ENCODE measurements around the gene AKT2. TPM values are rescaled to one million over a fixed set of nuclear protein-coding genes. Genes with fewer than 3 reads are reported as not detected.

AKT2 gene
- polyA plus RNA-seq, 2 of the 4 experiments (the other 2 are of a cell fraction): 136 to 159 TPM

- no peak overlapping the region for H3K27ac ChIP-seq
- ChIA-PET CTCF (interaction anchor here (0.8 to 12.0 kb wide), 9 partner anchors 10 to 1248 kb away, joined by 3 to 142 read pairs (median 3); no protein-coding TSS in a partner anchor), POLR2A (no interaction called here)
- 77% methylated on average over 7 of the region's 7 CpGs for WGBS (ENCODE audit: missing lambda C conversion rate)
- H3K9me3 ChIP-seq: no peaks in the 10 kb centered on the region
- DNase-seq (ENCODE audit: low read depth in 1 of 2, low spot score in 1 of 2) (no peak), ATAC-seq (no peak; a peak in 1 of 6 replicates), FAIRE-seq (no peak)
- H3K4me3 ChIP-seq: no peak overlapping the region
- no peaks in the 10 kb centered on the region for H3K4me1 ChIP-seq
- TF ChIP-seq HOXB5 (CRISPR knock-in tag; IDR thresholded peaks at IDR 0.05) (no peak), CHD2 (IDR thresholded peaks at IDR 0.05; ENCODE audit: low read length, partially characterized antibody) (no peak), RAD21 (conservative IDR thresholded peaks at IDR 0.05 in 1 of 2, IDR thresholded peaks at IDR 0.05 in 1 of 2) (no peak), JUN (IDR thresholded peaks at IDR 0.05) (no peak), FOSL2 (IDR thresholded peaks at IDR 0.05) (no peak), FOSL2 (CRISPR knock-in tag; IDR thresholded peaks at IDR 0.05) (no peak)
- no peak overlapping the region for H3K4me2 ChIP-seq
Observed at GRCh38 chr19:40322271-40322610, 37.1 kb upstream of the AKT2 start.

- POLR2A ChIA-PET: no interaction called here
- Histone ChIP-seq H3K4me3 (no peak overlapping the region), H3K4me1 (no peaks in the 10 kb centered on the region), H3K27ac (no peak overlapping the region), H3K9me3 (no peaks in the 10 kb centered on the region), H3K4me2 (no peak overlapping the region)
- DNase-seq (ENCODE audit: low read depth in 1 of 2, low spot score in 1 of 2) (no peak), FAIRE-seq (no peak), ATAC-seq (no peak; a peak in 1 of 6 replicates)
- TF ChIP-seq FOSL2 (IDR thresholded peaks at IDR 0.05) (no peak), FOSL2 (CRISPR knock-in tag; IDR thresholded peaks at IDR 0.05) (no peak), EHMT2 (IDR thresholded peaks at IDR 0.05; ENCODE audit: low read depth) (no peak), REST (IDR thresholded peaks at IDR 0.05) (no peak), CBX8 (IDR thresholded peaks at IDR 0.05) (no peak), NPAS2 (CRISPR knock-in tag; IDR thresholded peaks at IDR 0.05; ENCODE audit: borderline replicate concordance) (no peak), HOXB13 (CRISPR knock-in tag; IDR thresholded peaks at IDR 0.05; ENCODE audit: low read depth) (no peak), PBX3 (IDR thresholded peaks at IDR 0.05) (no peak), SREBF2 (IDR thresholded peaks at IDR 0.05) (no peak), RCOR1 (IDR thresholded peaks at IDR 0.05; ENCODE audit: low read depth, low read length) (no peak), MYC (IDR thresholded peaks at IDR 0.05; ENCODE audit: borderline replicate concordance, low read length) (no peak), RAD21 (conservative IDR thresholded peaks at IDR 0.05 in 1 of 2, IDR thresholded peaks at IDR 0.05 in 1 of 2) (no peak), SMC3 (IDR thresholded peaks at IDR 0.05) (no peak)
- WGBS (ENCODE audit: missing lambda C conversion rate): 93% methylated on average over 27 of the region's 27 CpGs
- CTCF ChIA-PET: interaction anchor here (0.6 to 12.0 kb wide), 12 partner anchors 9 to 1249 kb away, joined by 3 to 142 read pairs (median 3); no protein-coding TSS in a partner anchor
Observed at GRCh38 chr19:40321566-40322270, 36.6 kb upstream of the AKT2 start.

DNA sequence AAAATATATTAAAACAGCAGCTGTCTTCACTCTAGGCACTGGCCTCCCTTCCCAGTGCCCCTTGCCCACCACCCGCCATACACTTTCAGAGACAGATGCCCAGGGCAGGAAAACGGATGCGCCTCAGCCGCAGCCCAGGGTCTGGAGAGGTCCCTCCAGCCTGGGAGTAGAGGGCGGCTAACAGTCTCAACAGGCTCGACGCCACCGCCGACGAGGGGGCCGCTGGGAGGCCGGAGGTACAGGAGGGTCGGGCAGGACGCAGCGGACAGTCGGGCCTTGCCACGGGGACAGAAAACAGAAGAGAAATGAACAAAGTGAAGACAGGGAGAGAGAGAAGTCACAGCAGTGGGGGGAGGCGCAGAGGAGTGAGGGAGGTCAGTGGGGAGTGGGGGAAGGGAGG, 35.9 kb upstream of the AKT2 start:
- ATAC-seq (no peak), DNase-seq (ENCODE audit: low read depth in 1 of 2, low spot score in 1 of 2) (no peak), FAIRE-seq (no peak)
- H3K9me3 ChIP-seq: no peaks in the 10 kb centered on the region
- no peak overlapping the region for H3K4me3 ChIP-seq
- ChIA-PET CTCF (interaction anchor here (0.6 to 12.0 kb wide), 5 partner anchors 15 to 1249 kb away, joined by 3 to 142 read pairs (median 3); no protein-coding TSS in a partner anchor), POLR2A (no interaction called here)
- no peak overlapping the region for H3K27ac ChIP-seq
- no peak overlapping the region for H3K4me2 ChIP-seq
- 95% methylated on average over 18 of the region's 18 CpGs for WGBS (ENCODE audit: missing lambda C conversion rate)
- TF ChIP-seq FOXS1 (CRISPR knock-in tag; IDR thresholded peaks at IDR 0.05) (no peak), RAD21 (conservative IDR thresholded peaks at IDR 0.05 in 1 of 2, IDR thresholded peaks at IDR 0.05 in 1 of 2) (no peak), PBX3 (IDR thresholded peaks at IDR 0.05) (no peak), ZFP36 (IDR thresholded peaks at IDR 0.05; ENCODE audit: borderline replicate concordance, partially characterized antibody) (no peak), TP53 (CRISPR knock-in tag; IDR thresholded peaks at IDR 0.05) (no peak), CBX2 (IDR thresholded peaks at IDR 0.05; ENCODE audit: borderline replicate concordance, low read depth) (no peak), PHF8 (IDR thresholded peaks at IDR 0.05; ENCODE audit: borderline replicate concordance, low read depth) (no peak)
- TF ChIP-seq, protein P1, sequence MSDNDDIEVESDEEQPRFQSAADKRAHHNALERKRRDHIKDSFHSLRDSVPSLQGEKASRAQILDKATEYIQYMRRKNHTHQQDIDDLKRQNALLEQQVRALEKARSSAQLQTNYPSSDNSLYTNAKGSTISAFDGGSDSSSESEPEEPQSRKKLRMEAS (IDR thresholded peaks at IDR 0.05): no peak
- no peaks in the 10 kb centered on the region for H3K4me1 ChIP-seq
